Stimulated activated CD8-positive, alpha-beta memory T cell treated with anti-CD3 and anti-CD28 coated beads, Interleukin-7, amount 100 ng/mL, for 4 hours (primary cell): ENCODE data around the gene ABR.
"Not testable (repeated sequence)": the region's sequence is repeated elsewhere in the genome, so short reads cannot be mapped to it uniquely, and the experiment has no call there.

Experiments
- DNase-seq, 2 donors: peaks; one replicate each; pipeline ENCODE4 v3.0.0-alpha.2; 2020; ENCODE audit warnings: low read depth in 2 of 2

Gene ABR

GRCh38 chr17:1071103-1071825 is 108.5 kb downstream of the ABR start:
- DNase-seq: no peak

- no peak for DNase-seq
These were observed 109.4 kb downstream of the ABR start for GRCh38 chr17:1070411-1070810.

GRCh38 chr17:1069847-1070246 is 109.9 kb downstream of the ABR start:
- DNase-seq: no peak

GRCh38 chr17:1068356-1068755 is 111.4 kb downstream of the ABR start:
- DNase-seq: no peak

- DNase-seq: no peak
These were observed 112.4 kb downstream of the ABR start for GRCh38 chr17:1067282-1067956.

GRCh38 chr17:1065416-1065815 is 114.4 kb downstream of the ABR start:
- DNase-seq: not testable (repeated sequence)

- DNase-seq: no peak
These were observed 118.8 kb downstream of the ABR start for GRCh38 chr17:1060991-1061390.

GRCh38 chr17:1059131-1059795 is 120.5 kb downstream of the ABR start:
- DNase-seq: no peak

- DNase-seq: no peak
These were observed 121.2 kb downstream of the ABR start for GRCh38 chr17:1058423-1059130.

GRCh38 chr17:1056761-1057160 is 123.0 kb downstream of the ABR start:
- DNase-seq: no peak

- no peak for DNase-seq
These were observed 123.8 kb downstream of the ABR start for GRCh38 chr17:1055751-1056645.

- no peak for DNase-seq
These were observed 124.5 kb downstream of the ABR start for GRCh38 chr17:1055231-1055630.

- no peak for DNase-seq
These were observed 125.1 kb downstream of the ABR start for GRCh38 chr17:1054656-1055055.

- no peak for DNase-seq
These were observed 126.0 kb downstream of the ABR start for GRCh38 chr17:1053661-1054360.

GRCh38 chr17:1050996-1051925 is 128.5 kb downstream of the ABR start:
- no peak for DNase-seq

GRCh38 chr17:1050246-1050995 is 129.4 kb downstream of the ABR start:
- DNase-seq: no peak

- DNase-seq: no peak
These were observed 130.1 kb downstream of the ABR start for GRCh38 chr17:1049446-1050225.

GRCh38 chr17:1048516-1049115 is 131.2 kb downstream of the ABR start:
- DNase-seq: not testable (repeated sequence)
